Pons (tissue), 1 donor: ENCODE data around the gene CFAP299.
"Not testable (repeated sequence)": the region's sequence is repeated elsewhere in the genome, so short reads cannot be mapped to it uniquely, and the experiment has no call there.

Experiments
- DNase-seq: peaks from one replicate; pipeline ENCODE4 v3.0.0-alpha.2; 2016; ENCODE audit warnings: low spot score

Gene CFAP299

DNA sequence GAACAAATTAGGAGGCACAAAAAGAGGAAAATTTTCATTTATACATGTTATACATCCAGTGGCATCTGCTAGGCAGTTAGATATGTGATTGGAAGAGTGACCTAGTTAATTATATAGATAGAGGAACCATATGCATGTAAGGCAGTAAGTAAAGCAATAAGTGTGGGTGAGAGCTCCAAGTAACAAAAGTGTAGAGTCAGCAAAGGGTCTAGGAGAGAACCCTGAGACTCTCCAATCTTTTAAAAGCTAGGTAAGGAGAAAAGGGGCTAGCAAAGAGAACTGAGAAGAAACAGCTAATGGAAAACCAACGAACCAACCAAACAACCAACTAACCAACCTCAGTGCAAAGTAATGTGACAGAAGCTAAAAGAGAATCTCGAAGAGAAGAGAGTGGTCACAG, 3.8 kb upstream of the CFAP299 start:
- no peak for DNase-seq

DNA sequence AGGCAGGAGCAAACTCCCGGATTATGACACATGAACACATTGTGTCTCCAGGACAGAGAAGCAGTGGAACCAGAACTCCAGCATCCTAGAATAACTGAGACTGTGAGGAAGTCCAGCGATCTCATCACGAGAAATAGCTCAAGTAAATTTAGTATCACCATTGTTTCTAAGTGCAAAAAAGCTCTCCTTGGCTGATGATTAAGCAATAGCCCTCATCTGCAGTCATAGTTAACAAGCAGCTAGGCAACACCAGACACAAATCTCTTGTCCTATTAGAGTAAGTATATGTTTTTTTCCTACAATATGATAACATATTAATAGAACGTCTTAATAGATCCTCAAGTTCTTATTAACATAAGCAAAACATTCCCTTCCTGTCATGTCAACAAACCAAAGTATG, 2.4 kb upstream of the CFAP299 start:
- no peak for DNase-seq

DNA sequence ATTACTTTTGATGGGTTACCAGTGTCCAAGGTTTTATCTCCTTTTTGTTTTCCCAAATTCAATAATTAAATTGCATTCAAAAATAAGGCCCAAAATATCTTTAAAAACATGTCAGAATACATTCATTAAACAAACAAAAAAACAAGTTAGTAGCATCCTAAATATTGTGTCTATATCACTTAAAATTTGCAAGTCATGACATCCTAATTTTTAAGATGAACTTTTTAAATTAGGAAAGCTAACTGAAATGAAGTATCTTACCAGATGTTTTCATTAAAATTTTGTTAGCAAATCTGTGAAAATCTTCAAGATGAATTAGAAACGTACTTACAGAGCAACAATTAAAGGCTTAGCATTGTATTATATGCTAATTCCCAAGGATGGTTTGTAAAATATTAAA, 962 bp upstream of the CFAP299 start:
- no peak for DNase-seq

DNA sequence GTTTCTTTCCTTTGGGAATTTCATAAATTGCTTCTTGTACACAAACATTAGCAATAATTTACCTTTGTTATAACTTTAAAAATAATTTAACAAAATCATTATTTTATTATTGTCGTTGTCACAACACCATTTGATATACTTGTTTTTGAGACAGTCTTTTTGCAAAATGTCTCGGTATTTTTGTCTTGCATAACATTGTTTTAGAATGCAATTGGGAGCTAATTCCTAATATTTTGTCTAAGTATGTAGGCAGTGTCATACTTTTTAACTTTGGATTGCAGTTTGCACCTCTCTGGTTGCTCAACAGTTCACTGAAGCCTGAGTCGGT, 340 bp upstream of the CFAP299 start:
- no peak for DNase-seq

DNA sequence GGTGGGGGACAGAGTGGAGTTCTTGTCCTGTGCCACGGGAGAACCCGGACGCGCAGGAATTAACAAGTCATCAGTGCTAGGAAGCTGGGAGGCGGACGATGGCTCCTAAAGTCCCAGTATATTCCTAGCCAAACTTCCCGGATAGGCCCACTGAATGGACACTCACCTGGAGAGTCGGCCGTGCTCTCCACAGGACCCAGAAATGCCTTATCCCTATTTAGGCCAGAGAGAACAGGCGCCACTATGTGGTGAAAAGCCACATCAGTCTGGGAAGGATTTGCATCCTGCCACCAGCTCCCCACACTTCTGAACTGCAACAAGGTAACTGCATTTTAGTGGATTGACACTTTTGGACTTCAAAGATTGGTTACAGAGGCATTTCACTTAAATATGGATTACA, 1.1 kb downstream of the CFAP299 start:
- peak; percentile 29 for DNase-seq

DNA sequence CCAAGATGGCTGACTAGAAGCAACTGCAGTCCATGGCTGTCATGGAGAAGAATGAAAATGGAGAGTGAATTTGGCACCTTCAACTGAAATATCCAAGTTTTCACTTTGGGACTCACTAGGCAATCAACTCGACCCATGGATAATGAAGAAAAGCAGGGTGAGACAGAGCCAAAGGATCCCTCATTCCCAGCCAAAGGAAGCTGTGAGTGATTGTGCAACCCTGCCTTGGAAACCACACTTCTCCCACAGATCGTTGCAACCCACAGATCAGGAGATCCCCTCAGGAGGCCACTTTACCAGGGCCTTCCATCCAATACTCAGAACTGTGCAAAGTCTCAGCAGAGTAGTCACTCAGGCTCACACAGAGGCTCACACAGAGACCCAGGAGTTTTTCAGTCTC, 4.5 kb downstream of the CFAP299 start:
- no peak for DNase-seq

DNA sequence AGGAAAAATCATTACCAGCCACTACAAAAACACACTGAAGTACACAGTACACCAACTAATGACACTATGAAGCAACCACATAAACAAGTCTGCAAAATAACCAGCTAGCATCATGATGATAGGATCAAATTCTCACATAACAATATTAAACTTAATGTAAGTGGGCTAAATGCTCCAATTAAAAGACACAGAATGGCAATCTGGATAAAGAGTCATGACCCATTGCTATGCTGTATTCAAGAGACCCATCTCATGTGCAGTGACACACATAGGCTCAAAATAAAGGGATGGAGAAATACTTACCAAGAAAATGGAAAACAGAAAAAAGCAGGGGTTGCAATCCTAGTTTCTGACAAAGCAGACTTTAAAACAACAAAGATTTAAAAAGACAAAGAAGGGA, 7.2 kb downstream of the CFAP299 start:
- not testable (repeated sequence) for DNase-seq

DNA sequence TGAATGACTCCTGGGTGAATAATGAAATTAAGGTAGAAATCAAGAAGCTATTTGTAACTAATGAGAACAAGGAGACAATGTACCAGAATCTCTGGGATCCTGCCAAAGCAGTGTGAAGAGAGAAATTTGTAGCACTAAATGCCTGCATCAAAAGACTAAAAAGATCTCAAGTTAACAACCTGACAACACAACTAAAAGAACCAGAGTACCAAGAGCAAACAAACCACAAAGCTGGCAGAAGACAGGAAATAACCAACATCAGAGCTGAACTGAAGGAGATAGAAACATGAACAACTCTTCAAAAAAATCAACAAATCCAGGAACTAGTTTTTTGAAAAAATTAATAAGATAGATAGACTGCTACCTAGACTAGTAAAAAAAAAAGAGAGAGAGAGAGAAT, 8.4 kb downstream of the CFAP299 start:
- no peak for DNase-seq

DNA sequence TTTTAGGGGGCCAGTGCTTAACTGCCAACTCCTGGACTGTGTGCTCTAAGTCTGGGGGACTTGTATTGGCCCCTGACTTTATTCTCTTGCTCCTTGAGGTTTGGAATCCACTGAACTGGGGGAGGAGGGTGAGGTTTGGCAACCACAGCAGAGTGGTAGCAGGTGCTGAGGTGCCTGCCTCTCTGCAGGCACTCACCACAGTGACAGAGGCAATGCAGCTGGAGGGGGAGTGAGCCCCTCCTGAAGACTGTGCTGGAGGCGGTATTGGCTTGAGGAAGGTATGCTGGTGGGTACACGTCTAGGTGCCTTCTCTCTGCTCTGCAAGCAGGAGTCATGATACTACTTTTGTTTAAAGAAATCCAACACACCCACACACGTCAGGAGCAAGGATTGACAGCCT, 24.6 kb downstream of the CFAP299 start:
- DNase-seq = no peak

DNA sequence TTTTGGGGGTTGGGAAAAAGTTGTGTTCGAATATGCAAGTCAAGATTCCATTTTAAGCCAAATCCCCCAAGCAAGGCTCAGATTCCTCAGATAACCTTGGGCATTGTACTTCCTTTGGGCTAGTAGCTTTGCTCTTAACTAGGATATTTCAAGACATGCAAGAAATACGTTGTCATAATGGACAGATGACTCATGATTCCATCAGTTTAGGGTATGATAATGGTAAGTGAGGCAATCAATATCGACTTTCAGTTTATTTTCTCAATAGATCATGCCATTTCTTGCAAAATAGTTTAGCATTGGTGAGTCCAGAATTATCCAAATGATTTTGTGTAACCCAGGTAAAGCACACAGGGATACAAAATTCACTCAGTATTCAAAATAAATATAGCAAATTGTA, 25.4 kb downstream of the CFAP299 start:
- no peak for DNase-seq

DNA sequence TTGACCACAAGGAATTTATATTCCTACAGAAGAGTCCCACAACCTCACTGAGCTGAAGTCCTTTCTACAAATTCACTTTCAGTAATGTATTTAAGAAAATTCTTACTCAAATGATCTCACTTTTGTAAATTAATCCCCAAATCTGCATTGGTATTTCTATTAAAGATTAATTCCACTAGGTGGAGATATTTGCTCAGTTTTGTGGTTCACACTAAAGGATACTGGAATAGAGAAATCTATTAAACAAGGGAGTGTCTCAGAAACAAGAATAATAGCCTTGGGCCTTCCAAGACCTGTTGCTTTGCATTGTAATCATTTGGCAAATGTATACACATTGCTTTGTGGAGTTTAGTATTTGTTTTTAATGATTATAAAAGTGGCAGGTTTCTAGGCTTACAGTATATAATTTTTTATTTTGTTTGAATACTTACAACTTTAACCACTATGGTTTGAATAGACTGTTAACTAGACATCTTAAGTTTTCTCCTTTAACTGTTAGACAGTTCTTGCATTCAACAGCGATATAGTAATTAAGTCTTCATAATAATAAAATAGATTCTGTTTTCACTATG, 25.9 kb downstream of the CFAP299 start:
- peak; percentile 49 for DNase-seq

DNA sequence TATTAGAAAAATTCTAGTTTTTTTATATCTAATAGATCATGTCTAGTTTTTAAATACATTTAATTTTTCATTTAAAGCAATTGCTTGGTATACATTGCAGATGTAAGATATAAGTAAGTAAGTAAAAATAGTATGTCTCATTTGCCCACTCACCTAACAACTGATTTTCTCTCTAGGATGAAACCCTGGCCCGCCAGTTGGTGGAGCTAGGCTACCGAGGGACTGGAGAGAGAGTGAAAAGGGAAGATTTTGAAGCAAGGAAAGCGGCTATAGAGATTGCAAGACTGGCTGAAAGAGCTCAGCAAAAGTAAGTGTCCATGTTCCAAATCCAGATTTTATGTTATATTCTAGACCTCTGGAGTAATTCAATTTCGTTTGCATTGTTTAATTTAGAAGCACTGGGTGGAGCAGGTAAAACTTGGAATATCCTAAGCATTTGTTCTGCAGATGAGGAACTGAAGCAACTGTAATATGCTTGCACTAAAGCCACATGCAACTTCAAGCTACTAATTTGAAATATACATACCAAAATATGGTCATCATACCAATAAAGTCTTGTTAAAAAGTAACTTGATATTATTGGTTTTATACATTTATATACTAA, 27.1 kb downstream of the CFAP299 start:
- peak; percentile 46 for DNase-seq

DNA sequence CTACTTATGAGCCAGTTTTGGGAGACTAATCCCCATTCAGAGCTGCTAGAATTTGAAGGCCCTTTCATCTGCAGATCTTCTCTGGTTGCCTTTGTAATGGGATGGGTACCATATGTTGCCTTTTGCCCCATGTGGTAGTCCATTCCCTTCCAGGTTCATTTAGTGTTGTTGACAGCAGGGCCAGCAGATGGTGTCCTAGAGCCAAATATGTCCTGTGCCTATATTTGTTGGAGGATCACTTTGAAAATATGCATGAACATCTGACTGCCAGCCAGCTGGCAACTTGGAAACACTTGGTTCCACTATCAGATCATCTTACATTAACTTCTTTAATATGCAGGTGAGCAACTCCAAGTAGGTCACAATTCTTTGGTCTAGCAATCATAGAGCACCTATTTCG, 30.4 kb downstream of the CFAP299 start:
- DNase-seq = peak; percentile 46

DNA sequence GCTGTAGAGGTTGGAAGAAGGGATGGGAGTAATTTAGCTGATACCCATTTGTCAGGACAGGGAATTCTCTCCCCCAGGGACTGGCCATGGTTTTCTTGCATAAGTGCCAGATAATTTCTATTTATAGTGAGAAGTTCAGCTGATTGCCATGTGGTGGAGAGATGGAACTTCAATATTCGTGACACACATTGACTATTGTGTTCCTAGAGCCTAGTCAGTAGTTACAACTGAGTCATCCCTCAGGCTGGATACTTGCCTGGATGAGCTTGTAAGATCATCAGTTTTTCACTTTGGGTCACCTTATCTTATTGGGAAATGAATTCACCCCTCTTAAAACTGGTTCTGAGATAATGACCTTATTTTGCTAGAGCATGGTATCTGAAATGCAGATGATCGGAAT, 32.2 kb downstream of the CFAP299 start:
- no peak for DNase-seq

DNA sequence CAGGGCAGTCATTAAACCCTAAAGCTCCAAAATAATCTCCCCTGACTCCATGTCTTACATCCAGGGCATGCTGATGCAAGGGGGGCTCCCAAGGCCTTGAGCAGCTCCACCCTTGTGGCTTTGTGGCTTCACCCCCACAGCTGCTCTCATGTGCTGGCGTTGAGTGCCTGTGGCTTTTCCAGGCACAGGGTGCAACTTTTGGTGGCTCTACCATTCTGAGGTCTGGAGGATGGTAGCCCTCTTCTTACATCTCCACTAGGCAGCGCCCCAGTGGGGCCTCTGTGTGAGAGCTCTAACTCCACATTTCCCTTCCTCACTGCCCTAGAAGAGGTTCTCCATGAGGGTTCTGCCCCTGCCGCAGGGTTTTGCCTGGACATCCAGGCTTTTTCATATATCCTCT, 35.1 kb downstream of the CFAP299 start:
- no peak for DNase-seq

DNA sequence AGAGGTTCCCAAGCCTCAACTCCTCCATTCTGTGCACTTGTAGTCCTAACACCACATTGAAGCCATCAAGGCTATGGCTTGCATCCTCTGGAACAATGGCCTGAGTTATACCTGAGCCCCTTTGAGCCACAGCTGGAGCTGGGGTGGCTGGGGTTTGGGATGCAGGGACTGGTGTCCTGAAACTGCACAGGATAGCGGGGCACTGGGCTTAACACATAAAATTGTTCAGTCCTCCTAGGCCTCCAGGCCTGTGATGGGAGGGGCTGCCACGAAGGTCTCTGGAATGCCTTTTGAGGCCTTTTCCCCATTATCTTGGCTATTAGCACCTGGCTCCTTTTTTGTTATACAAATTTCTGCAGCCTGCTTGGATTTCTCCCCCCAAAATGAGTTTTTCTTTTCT, 35.5 kb downstream of the CFAP299 start:
- no peak for DNase-seq

DNA sequence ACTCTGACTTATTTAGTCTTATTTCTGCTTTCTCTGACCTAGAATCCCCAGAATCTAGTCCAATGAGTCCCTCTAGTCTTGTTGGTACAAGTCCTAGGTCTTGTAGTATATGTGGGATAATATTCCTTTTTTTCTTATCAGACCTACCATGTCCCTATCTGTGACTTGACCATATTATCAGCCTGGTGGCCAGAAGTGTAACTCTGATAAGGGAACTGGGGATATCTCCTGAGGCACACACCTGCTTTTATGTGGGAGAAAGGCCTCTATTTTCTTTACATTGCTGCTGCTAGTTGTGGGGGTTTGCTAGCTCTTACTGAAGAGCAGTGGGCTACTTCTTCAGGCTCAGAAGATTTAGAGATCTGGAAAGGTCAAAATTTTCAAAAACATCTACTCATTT, 38.6 kb downstream of the CFAP299 start:
- DNase-seq = no peak

DNA sequence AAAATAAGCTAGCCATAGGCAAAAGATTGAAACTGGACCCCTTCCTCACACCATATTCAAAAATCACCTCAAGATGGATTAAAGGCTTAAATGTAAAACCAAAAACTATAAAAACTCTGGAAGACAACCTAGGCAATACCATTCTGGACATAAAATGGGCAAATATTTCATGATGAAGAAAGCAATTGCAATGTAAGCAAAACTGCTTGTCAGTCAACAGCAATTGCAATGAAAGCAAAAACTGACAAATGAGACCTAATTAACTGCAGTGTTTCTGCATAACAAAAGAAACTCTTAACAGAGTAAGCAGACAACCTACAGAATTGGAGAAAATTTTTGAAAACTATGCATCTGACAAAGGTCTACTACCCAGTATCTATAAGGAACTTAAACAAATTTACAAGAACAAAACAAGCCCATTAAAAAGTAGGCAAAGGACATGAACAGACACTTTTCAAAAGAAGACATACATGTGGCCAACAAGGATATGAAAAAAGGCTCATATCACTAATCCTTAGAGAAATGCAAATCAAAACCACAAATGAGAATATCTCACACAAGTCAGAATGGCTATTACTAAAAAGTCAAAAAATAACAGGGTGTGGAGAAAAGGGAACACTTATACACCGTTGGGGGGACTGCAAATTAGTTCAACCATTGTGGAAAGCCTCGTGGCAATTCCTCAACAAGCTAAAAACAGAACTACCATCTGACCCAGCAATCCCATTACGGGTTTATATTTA, 46.7 kb downstream of the CFAP299 start:
- DNase-seq = no peak

DNA sequence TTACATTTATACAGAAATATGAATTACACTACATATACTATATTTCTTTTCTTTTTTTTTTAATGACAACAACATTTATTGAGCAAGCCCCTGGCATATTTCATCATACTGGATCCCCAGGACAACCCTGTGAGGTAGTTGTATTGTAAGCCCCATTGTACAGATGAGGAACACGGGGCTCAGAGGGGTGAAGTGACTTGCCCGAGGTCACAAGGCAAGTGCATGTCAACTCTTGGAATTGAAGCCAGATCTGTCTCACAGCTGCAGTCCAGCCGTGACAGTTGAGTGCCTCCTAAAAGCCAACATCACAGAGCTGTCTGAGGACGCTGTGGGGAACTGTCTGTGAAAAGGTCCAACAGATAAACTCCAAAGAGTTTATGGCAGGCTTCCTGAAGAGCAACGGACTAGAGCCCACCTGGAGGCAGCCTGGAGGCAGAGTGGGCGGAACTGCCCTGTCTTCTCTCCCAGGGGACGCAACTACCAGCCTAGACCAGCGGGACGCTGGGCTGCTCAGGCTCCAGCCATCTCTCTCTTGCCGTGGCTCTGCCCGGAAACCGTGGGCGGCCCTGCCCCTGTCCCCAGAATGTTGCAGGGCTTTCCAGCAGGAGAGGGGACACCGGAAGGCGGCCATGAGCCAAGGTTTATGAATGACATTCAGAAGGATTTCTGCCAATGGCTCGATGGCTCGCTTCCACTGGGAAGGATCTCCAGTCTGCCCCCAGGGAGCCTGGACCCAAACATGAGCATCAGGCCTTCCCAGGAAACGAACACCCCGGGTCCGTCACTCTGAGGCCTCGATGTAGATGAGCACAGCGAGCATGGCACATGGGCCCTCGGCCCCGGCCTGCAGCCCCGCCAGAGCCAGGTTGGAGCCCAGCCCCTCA, 50.1 kb downstream of the CFAP299 start:
- no peak for DNase-seq

DNA sequence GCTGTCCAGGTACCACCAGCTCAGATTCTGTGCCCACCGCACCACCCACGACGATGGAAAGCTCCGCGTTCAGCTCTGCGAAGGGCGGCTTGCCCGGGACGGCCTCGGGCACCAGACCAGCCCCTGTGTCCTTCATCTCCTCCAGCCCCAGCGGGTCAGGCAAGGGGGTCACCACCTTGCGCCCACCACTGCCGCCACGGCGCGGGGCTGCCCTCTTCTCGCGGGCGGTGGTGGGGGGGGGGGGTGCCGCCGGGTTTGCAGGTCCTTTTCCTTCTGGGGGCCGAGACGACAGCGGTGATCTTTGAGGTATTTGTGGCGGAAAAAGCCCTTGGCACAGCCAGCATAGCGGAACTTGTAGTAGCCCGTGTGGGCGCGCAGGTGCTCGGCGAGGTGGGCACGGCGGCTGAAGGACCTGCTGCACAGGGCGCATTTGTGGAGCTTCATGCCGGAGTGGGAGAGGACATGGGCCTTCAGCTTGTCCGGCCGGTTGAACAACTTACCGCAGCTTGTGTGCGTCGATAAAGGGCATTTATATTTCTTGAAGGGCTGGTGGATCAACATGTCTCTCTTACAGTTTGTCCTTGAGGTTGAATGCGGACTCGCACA, 50.9 kb downstream of the CFAP299 start:
- DNase-seq = no peak

DNA sequence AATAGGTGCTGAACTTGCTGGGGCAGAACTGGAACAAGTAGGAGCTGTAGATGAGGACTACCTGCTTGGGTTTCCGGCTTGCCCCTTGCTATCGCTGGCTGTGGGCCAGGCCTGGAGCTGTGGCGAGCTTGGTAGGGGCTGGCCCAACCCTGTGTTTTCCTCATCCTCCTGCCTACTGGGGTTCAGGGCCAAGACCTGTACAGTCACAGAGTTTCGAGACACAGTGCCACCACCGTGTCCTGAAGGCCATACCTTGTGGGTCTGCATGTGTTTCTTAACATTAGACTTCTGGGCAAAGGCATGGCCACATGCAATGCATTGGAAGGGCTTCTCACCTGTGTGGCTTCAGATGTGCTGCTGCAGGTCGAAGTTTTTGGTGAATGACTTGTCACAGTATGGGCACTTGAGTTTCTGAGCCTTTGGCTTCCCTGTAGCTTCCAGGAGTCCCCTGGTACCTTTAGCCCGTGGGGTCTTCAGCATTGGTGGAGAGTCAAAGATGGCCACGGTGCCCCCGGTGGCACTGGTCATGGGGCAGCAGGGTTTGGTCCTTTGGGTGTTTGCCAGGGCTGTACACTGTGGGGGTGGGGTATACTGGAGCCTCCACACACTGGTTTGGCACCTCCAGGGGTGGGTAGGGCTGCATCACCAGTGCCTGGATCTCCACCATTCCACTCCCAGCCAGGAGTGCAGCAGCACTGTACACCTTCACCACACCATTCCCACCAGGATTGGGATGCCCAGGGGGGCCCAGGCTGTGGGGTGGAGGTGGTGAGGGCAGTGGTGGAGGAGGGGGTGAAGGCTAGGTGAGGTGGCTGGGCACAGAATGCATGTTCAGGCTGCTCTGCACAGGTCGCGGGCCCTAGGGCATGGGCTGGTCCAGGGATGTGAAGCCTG, 52.1 kb downstream of the CFAP299 start:
- no peak for DNase-seq

DNA sequence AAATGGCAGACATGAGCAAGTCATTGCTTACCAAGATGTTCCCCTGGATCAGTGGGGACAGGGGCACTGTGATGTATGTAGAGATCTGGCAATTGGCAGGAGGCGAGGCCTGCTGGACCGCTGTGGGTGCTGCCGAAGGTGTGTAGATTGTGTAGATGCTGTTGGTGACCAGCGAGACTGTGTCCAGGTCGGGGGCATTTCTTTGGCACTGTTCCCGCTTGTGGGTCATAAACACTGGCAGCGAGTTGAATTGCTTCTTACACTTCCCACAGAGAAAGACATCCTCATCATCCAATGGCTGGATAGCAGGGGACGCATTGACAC, 52.7 kb downstream of the CFAP299 start:
- no peak for DNase-seq
